Right lung (tissue), 5 donors: ENCODE data around the gene BSDC1. TPM values are rescaled to one million over a fixed set of nuclear protein-coding genes. Genes with fewer than 3 reads are reported as not detected.

Experiments
- DNase-seq, 2 donors: peaks; one replicate each; pipeline ENCODE4 v3.0.0-alpha.2; 2013
- polyA plus RNA-seq, 5 donors: library from polyadenylated mRNA; unstranded; fragments of 120-200 nt; gene quantifications; one replicate each; pipeline versions ENCODE4 v1.2.1 to v1.2.3, GENCODE V29; 2013; ENCODE audit warnings: inconsistent platforms in 1 of 5, low replicate concordance in 1 of 5; ENCODE audit not compliant: insufficient read length in 5 of 5, insufficient read depth in 1 of 5

BSDC1 gene
- polyA plus RNA-seq, 5 donors: 52.1 to 61.2 (median 57.2) TPM

GRCh38 chr1:32338637-32339145 lies 55.5 kb downstream of the BSDC1 start:
- no peak for DNase-seq

DNA sequence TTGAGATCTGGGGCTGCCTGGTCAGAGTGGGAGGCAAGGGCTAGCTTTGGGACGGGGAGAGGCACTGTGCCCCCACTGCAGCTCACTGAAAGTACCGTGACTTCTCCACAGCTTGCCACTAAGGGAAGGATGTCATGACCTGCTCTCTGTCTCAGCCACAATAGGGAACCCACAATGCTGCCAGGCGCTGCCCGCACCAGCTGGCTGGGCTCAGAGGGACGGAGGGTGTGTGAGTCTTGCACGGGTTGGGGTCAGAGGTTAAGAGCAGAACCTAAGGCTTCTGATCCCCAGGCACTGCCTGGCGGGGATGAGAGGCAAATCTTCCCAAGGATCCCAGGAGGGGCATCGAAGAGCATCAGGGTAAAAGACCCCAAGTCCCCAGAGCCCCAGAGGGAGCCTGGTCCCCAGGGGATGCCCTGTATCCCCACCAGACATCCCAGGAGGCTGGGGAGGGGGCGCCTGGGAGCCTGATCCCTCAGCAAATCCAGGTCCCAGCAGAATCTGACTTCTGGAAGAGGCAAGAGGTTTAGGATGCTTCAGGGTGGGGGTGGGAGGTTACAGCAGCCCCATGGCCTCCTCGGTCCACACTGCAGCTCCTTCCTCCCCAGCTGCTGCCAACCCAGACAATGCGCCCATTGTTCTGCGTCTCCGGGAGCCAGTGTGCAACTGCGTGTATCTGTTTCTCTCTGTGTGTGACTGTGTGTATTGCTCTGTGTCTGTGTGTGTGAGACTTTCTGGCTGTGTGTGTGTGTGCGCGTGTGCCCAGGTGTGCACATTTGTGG lies 56.2 kb downstream of the BSDC1 start:
- DNase-seq: no peak

DNA sequence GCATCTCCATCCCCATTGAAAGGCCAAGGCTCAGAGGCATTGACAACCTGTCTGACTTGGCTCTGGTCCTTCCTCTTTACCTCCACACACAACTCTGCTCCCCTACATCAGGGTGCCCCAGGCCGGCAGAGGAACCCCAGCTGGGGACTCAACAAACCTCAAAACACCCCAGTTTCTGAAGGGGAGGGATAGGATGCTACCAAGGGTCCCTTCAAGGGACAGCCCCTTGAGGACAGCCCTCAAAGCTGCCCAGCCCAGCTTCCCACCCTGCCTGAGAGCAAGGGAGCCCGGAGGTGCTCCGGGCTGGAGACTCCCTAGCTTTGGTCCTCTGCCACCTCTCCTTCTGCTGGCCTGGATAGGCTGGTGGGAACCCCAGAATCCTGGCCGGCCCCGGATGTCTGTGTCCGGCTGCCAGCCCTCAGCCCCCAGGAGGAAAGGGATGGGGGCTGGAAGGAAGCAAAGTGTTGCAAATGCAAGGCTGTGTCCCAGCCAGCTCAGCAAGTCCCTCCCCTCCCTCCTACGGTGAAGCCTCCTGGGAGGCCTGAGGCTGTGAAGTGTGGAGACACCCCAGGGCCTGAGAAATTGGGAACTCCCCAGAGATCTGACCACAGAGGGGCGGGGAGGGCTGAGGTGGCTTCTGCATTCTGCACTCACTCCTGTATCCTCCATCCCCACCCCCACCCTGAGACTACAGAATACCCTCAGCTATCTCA lies 57.1 kb downstream of the BSDC1 start:
- DNase-seq: no peak

- DNase-seq: no peak
These were observed 57.7 kb downstream of the BSDC1 start for GRCh38 chr1:32336591-32336932.

- DNase-seq: peak; percentile 85
These were observed 58.3 kb downstream of the BSDC1 start, which contains the start of gene MARCKSL1 for GRCh38 chr1:32335790-32336590. MARCKSL1 (minus strand) TSS chr1:32336233; CDS start chr1:32336033, 200 bp downstream.

- no peak for DNase-seq
These were observed 58.8 kb downstream of the BSDC1 start for GRCh38 chr1:32335535-32335789.

DNA sequence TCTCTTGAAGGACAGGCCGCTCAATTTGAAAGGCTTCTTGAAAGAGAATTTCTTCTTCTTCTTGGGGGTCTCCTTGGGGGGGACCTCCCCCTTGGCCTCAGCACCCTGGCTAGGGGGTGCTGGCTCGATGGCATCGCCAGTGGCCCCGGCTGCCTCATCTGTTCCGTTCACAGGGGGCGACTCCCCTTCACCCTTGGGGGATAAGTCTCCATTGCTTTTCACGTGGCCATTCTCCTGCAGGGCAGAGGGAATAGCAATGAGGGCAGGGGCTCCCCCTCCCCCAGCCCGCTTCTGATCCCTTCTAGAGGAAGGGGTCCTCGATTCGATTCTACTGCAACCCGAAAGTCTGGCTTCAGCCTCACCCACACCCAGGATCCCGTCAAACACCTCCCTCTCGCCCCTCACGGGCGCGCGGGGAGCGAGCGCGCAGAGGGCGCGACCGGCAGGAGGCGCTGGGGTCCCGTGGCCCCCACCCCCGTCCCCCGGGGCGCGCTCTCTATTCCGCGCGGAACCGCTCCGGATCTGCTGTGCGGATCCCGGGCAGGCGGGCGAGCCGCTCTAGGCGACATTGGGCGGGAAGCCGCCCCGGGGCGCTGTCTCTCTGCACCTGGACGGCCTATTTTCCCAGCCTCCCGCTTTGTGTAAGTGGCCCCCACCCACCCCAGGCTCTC lies 59.2 kb downstream of the BSDC1 start:
- peak; percentile 56 to 59 for DNase-seq

- no peak for DNase-seq
These were observed 59.9 kb downstream of the BSDC1 start for GRCh38 chr1:32334274-32334861.

- no peak for DNase-seq
These were observed 60.8 kb downstream of the BSDC1 start for GRCh38 chr1:32333251-32333963.

GRCh38 chr1:32332290-32333079 lies 61.8 kb downstream of the BSDC1 start:
- DNase-seq: no peak

DNA sequence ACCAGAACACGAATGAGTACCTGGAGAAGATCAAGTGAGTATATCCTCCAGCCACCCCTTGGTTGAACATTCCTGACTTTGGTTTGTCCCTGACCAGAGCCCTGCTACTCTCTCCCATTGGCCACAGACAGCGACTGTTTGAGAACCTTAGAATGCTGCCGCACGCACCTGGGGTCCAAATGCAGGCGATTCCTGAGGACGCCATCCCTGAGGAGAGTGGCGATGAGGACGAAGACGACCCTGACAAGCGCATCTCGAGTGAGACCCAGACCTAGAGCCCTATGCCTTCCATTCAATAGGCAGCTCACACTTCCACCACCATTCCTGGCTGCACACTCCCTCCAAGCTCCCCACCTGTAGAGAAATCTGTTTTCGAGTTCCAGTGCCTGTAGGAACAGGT lies 62.7 kb downstream of the BSDC1 start:
- no peak for DNase-seq

DNA sequence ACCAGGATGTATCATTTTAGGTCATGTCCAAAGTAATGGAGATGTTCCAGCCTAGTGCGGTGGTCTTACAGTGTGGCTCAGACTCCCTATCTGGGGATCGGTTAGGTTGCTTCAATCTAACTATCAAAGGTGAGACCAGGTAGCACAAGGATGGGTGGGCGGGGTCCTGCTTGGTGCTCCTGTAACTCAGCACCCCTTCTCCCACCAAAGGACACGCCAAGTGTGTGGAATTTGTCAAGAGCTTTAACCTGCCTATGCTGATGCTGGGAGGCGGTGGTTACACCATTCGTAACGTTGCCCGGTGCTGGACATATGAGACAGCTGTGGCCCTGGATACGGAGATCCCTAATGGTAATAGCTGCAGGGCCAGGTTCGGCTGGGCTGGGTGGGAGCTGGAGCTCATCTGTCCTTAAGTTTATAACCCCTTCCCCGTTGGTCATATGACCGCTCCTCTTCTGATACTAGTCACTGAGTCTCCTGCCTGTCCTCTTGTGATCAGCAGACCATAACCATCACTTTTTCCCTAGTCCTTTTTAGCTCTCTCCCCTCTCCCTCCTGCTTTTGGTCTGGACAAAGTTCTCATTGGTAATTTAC lies 63.6 kb downstream of the BSDC1 start:
- no peak for DNase-seq

GRCh38 chr1:32329931-32330466 lies 64.2 kb downstream of the BSDC1 start:
- DNase-seq: no peak

DNA sequence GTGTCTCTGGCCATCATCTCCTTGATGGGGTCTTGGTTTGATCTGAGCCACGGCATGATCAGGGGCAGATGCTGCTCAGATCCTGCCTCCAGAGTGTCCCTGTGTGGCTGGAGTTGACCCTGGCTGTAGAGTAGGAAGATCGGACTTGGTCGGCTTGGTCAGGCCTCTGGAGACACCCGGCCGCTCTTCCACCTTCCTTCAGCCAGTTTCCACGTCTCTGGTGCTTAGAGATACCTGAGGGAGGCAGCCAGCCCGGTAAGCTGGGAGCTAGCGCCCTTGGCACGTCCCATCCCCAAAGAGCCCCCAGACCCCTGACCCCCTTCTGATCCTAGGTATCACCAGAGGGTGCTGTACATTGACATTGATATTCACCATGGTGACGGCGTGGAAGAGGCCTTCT lies 67.0 kb downstream of the BSDC1 start:
- DNase-seq: no peak

- no peak for DNase-seq
These were observed 72.4 kb downstream of the BSDC1 start for GRCh38 chr1:32321712-32322291.

GRCh38 chr1:32318127-32318869 lies 75.9 kb downstream of the BSDC1 start:
- no peak for DNase-seq

- no peak for DNase-seq
These were observed 77.4 kb downstream of the BSDC1 start for GRCh38 chr1:32316903-32317277.
